Spleen (tissue), 11 donors: ENCODE measurements around the gene INAVA. TPM values are rescaled to one million over a fixed set of nuclear protein-coding genes. Genes with fewer than 3 reads are reported as not detected.
"Not testable (repeated sequence)": the region's sequence is repeated elsewhere in the genome, so short reads cannot be mapped to it uniquely, and the experiment has no call there.

ENCODE experiments used
- DNase-seq: peaks from one replicate; pipeline ENCODE4 v3.0.0-alpha.2; 2020
- H3K27ac ChIP-seq, 8 donors: fragments of 200-600 bp; sonication (generic) in 7 of 8; 1 replicate in 4 of 8; 2 replicates in 4 of 8; pipeline versions ENCODE4 v1.5.0 to v1.8.0; 2016 to 2021; ENCODE audit warnings: inconsistent platforms in 4 of 8, mild to moderate bottlenecking in 4 of 8, moderate library complexity in 1 of 8
- H3K27me3 ChIP-seq, 7 donors: fragments of 200-600 bp; sonication (generic) in 6 of 7; replicated peaks in 1 of 7; 1 replicate in 4 of 7; 2 replicates in 3 of 7; pipeline versions ENCODE4 v1.5.0 to v1.8.0; 2016 to 2021; ENCODE audit warnings: inconsistent platforms in 3 of 7, mild to moderate bottlenecking in 1 of 7
- H3K36me3 ChIP-seq, 6 donors: fragments of 200-600 bp; sonication (generic) in 5 of 6; 1 replicate in 4 of 6; 2 replicates in 2 of 6; pipeline versions ENCODE4 v1.5.0 to v1.8.0; 2016 to 2021; ENCODE audit warnings: inconsistent platforms in 2 of 6
- H3K4me1 ChIP-seq, 6 donors: fragments of 200-600 bp; sonication (generic) in 5 of 6; 1 replicate in 3 of 6; 2 replicates in 3 of 6; pipeline versions ENCODE4 v1.5.0 to v1.8.0; 2016 to 2021; ENCODE audit warnings: inconsistent platforms in 3 of 6
- H3K4me3 ChIP-seq, 8 donors: fragments of 200-600 bp; sonication (generic) in 7 of 8; 1 replicate in 4 of 8; 2 replicates in 4 of 8; pipeline versions ENCODE4 v1.5.0 to v1.8.0; 2016 to 2021; ENCODE audit warnings: inconsistent platforms in 4 of 8, mild to moderate bottlenecking in 4 of 8, moderate library complexity in 2 of 8
- H3K9me3 ChIP-seq, 8 donors: fragments of 200-600 bp; sonication (generic) in 7 of 8; 1 replicate in 4 of 8; 2 replicates in 4 of 8; pipeline versions ENCODE4 v1.5.0 to v1.8.0; 2016 to 2021; ENCODE audit warnings: inconsistent platforms in 4 of 8
- CTCF ChIP-seq, 11 experiments: fragments of 200-600 bp in 7 of 11; fragments of 450-650 bp in 4 of 11; sonication (generic) in 4 of 11; IDR thresholded peaks in 8 of 11; conservative IDR thresholded peaks in 3 of 11; 1 replicate in 7 of 11; 2 replicates in 4 of 11; pipeline versions ENCODE4 v1.4.0 to v1.8.0; 2016 to 2021; ENCODE audit warnings: antibody characterized with exemption in 11 of 11, inconsistent platforms in 4 of 11, mild to moderate bottlenecking in 1 of 11
- POLR2A ChIP-seq, 3 donors: fragments of 450-650 bp; IDR thresholded peaks; one replicate each; pipeline ENCODE4 v1.5.1; 2017; ENCODE audit warnings: antibody characterized with exemption in 3 of 3, mild to moderate bottlenecking in 1 of 3
- POLR2AphosphoS5 ChIP-seq, 3 donors: sonication (generic); formaldehyde crosslinking; IDR thresholded peaks; one replicate each; pipeline ENCODE4 v1.5.1; 2017; ENCODE audit warnings: antibody characterized with exemption in 3 of 3
- WGBS, 5 donors: extraction: QIAGEN DNeasy Blood & Tissue Kit in 3 of 5; methylation state at CpG; one replicate each; pipeline versions ENCODE4 v1.1.5 to v1.1.7; 2013 to 2018; 5-methylcytosine and 5-hydroxymethylcytosine counted together
- intact Hi-C: fragments of 100-400 bp; cut with DNase I; formaldehyde crosslinking; loops from one replicate; pipeline ENCODE4 v1.15.0; 2023; ENCODE audit warnings: low total_unique reads
- polyA plus RNA-seq, 3 donors: library from polyadenylated mRNA; stranded (reverse); fragments of 200-250 nt; gene quantifications; one replicate each; pipeline ENCODE4 v1.2.1, GENCODE V29; 2013
- small RNA-seq, 4 donors: library from RNA; depleted of rRNA; stranded (forward); fragments of <200 nt; gene quantifications; one replicate each; pipeline ENCODE3, GENCODE V24; 2016
- total RNA-seq, 7 donors: library from RNA; depleted of rRNA in 3 of 7; stranded (reverse); fragments of >200 nt in 3 of 7; fragmentation: NEBNext Ultra II Directional in 4 of 7; extraction: Animal tissue kit (Norgen Biotek cat#: 25700) in 4 of 7; gene quantifications; one replicate each; pipeline versions ENCODE4 v1.1.0 to v1.2.1, GENCODE V29; 2016 to 2021
- donor health status: healthy with polysubstance abuse.
- donor health status: DM: no; HTN: no; CAD: no; lungs with moderate emphysema.
- donor health status: DM: no; HTN: no; CAD: no.
- donor health status: Bipolar disorder and iron deficiency.
- donor health status: healthy.
- donor health status: DM: no; HTN: no; CAD: no.
- donor health status: DM: yes; HTN: yes; CAD: no.

Gene INAVA
- total and polyA plus RNA-seq, 10 donors, result 0.32 to 1.4 (median 0.42) TPM; not detected in 3

- intact Hi-C loops, result no loop called here
- no peak overlapping the region for H3K4me3 ChIP-seq
- TF ChIP-seq CTCF (IDR thresholded peaks at IDR 0.05 in 8 of 11, conservative IDR thresholded peaks at IDR 0.05 in 3 of 11) (no peak), POLR2AphosphoS5 (IDR thresholded peaks at IDR 0.05) (no peak), POLR2A (IDR thresholded peaks at IDR 0.05) (no peak)
- no peaks in the 10 kb centered on the region for H3K4me1 ChIP-seq
- DNase-seq, result peak; percentile 32
- no peaks in the 10 kb centered on the region for H3K27me3 ChIP-seq
- H3K36me3 ChIP-seq, result no peaks in the 10 kb centered on the region
- WGBS, 5 donors, result 71 to 79% (median 73%) methylated on average over 4 of the region's 4 CpGs
- no peak overlapping the region for H3K27ac ChIP-seq
- H3K9me3 ChIP-seq, result no peaks in the 10 kb centered on the region
These were observed 66.2 kb downstream of the INAVA start for GRCh38 chr1:200960948-200961340.

DNA sequence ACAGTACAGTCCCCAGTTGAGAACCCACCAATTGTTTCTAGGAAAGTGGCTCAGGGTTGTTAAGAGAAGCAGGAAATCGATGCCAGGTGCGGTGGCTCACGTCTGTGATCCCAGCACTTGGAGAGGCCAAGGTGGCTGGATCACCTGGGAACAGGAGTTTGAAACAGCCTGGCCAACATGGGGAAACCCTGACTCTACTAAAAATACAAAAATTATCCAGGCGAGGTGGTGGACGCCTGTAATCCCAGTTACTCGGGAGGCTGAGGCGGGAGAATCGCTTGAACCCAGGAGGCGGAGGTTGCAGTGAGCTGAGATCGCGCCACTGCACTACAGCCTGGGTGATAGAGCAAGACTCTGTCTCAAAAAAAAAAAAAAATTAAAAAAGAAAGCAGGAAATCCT, 67.5 kb downstream of the INAVA start:
- DNase-seq, H3K4me3 ChIP-seq, H3K27me3 ChIP-seq, H3K36me3 ChIP-seq, H3K4me1 ChIP-seq, H3K27ac ChIP-seq, H3K9me3 ChIP-seq, intact Hi-C loops: not testable (repeated sequence)
- WGBS, 5 donors, result 90 to 94% (median 92%) methylated on average over 10 to 11 of the region's 11 CpGs

DNA sequence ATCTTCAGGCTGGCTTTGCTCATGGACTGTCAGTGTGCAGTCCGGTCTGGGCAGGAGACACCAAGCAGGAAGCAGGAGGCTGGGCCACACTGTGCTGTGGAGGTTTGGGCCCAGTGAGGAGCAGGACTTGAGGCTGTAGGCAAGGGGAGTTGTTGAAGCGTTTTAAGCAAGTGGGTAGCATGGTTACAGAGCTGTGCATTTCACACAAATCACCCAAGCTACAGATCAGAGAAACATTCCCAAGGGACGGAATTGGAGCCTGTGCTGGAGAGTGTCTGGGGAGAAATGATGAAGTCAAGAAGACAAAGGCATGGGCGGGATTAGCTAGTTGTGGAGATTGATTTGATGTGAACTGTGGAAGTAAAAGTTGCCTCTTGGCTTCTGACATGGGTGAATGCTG, 67.9 kb downstream of the INAVA start:
- H3K9me3 ChIP-seq, result no peaks in the 10 kb centered on the region
- intact Hi-C loops, result no loop called here
- no peak overlapping the region for H3K27ac ChIP-seq
- H3K4me1 ChIP-seq, result no peaks in the 10 kb centered on the region
- TF ChIP-seq POLR2A (IDR thresholded peaks at IDR 0.05) (no peak), POLR2AphosphoS5 (IDR thresholded peaks at IDR 0.05) (no peak), CTCF (IDR thresholded peaks at IDR 0.05 in 8 of 11, conservative IDR thresholded peaks at IDR 0.05 in 3 of 11) (no peak)
- WGBS, 5 donors, result 80 to 92% (median 89%) methylated on average over 4 of the region's 4 CpGs
- no peak overlapping the region for H3K4me3 ChIP-seq
- H3K36me3 ChIP-seq, result peaks cover 0 to 2% (median 0%) of the 10 kb centered on the region in 6 donors
- H3K27me3 ChIP-seq, result no peaks in the 10 kb centered on the region
- peak; percentile 33 for DNase-seq

- Histone ChIP-seq H3K9me3 (no peaks in the 10 kb centered on the region), H3K36me3 (peaks cover 0 to 6% (median 0%) of the 10 kb centered on the region in 6 donors), H3K4me1 (no peaks in the 10 kb centered on the region), H3K27ac (no peak overlapping the region), H3K4me3 (no peak overlapping the region), H3K27me3 (no peaks in the 10 kb centered on the region)
- intact Hi-C loops, result no loop called here
- TF ChIP-seq POLR2A (IDR thresholded peaks at IDR 0.05) (no peak), CTCF (IDR thresholded peaks at IDR 0.05 in 8 of 11, conservative IDR thresholded peaks at IDR 0.05 in 3 of 11) (no peak), POLR2AphosphoS5 (IDR thresholded peaks at IDR 0.05) (no peak)
- 67 to 88% (median 85%) methylated on average over 2 of the region's 2 CpGs for WGBS, 5 donors
- no peak for DNase-seq
These were observed 68.4 kb downstream of the INAVA start for GRCh38 chr1:200963076-200963475.

DNA sequence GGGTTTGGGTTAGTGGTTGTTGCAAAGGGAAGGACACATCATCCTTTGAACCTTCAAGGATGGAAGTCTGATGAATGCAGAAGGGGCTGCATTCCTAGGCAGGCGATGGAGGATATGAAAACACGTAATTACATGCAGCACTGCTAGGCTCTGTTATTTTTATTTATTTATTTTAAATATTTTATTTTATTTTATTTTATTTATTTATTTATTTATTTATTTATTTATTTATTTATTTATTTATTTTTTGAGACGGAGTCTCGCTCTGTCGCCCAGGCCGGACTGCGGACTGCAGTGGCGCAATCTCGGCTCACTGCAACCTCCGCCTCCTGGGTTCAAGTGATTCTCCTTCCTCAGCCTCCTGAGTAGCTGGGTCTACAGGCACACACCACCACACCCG, 69.2 kb downstream of the INAVA start:
- H3K9me3 ChIP-seq, H3K4me3 ChIP-seq, intact Hi-C loops, H3K4me1 ChIP-seq, H3K27me3 ChIP-seq, H3K27ac ChIP-seq, DNase-seq: not testable (repeated sequence)
- peaks cover 0 to 11% (median 0%) of the 10 kb centered on the region in 6 donors for H3K36me3 ChIP-seq
- WGBS, 5 donors, result 85 to 95% (median 89%) methylated on average over 11 of the region's 11 CpGs

Small RNA genes within 50 kb of the gene (small RNA-seq; reads per million reads assigned to genes)
- 0 reads per million in 4 donors for gene RNU6-704P

Other genes starting within 250 kb of the INAVA start
- gene DDX59, start 225.0 kb upstream of the INAVA start, total RNA-seq, result 10 to 100 TPM; 29.6 to 37.5 (median 30.1) TPM
- gene DDX59, start 225.0 kb upstream of the INAVA start, polyA plus RNA-seq, result 10 to 100 TPM; 21.4 to 40.2 (median 34.2) TPM
- 10 to 100 TPM; 13.9 to 24.7 (median 20.4) TPM for gene CAMSAP2, start 156.0 kb upstream of the INAVA start, total RNA-seq
- 1 to 10 TPM; 2.1 to 4.8 (median 2.4) TPM for gene CAMSAP2, start 156.0 kb upstream of the INAVA start, polyA plus RNA-seq
- 1 to 10 TPM in 1 of 7 donors, under 1 TPM in 4, not detected in 2; 0.50 to 3.6 (median 0.80) TPM for gene GPR25, start 21.9 kb upstream of the INAVA start, total RNA-seq
- under 1 TPM; 0.09 to 0.38 (median 0.14) TPM for gene GPR25, start 21.9 kb upstream of the INAVA start, polyA plus RNA-seq
- 10 to 100 TPM; 27.1 to 49.0 (median 30.0) TPM for gene KIF21B, start 128.8 kb downstream of the INAVA start, total RNA-seq
- 1 to 10 TPM; 3.0 to 9.3 (median 4.5) TPM for gene KIF21B, start 128.8 kb downstream of the INAVA start, polyA plus RNA-seq
- gene CACNA1S, start 217.5 kb downstream of the INAVA start, total RNA-seq, result under 1 TPM in 2 of 7 donors, not detected in 5; 0.09 to 0.17 TPM
- under 1 TPM in 1 of 3 donors, not detected in 2; 0.04 TPM for gene CACNA1S, start 217.5 kb downstream of the INAVA start, polyA plus RNA-seq
- gene ASCL5, start 232.3 kb downstream of the INAVA start, total RNA-seq, result under 1 TPM in 1 of 7 donors, not detected in 6; 0.85 TPM
- gene ASCL5, start 232.3 kb downstream of the INAVA start, polyA plus RNA-seq, result under 1 TPM; 0.06 to 0.09 (median 0.09) TPM